Right ventricle myocardium inferior (tissue), 1 donor: ENCODE measurements around the gene NLGN1. TPM values are rescaled to one million over a fixed set of nuclear protein-coding genes. Genes with fewer than 3 reads are reported as not detected.
"Not testable (repeated sequence)": the region's sequence is repeated elsewhere in the genome, so short reads cannot be mapped to it uniquely, and the experiment has no call there.

ENCODE experiments used
- ATAC-seq: fragments of 200-7000 bp; cut with Tn5 transposase; one replicate; pipeline ENCODE4 v1.9.1; 2020; ENCODE audit warnings: mild to moderate bottlenecking, moderate library complexity
- DNase-seq: peaks from one replicate; pipeline ENCODE4 v3.0.0; 2021; ENCODE audit errors: missing footprints
- intact Hi-C: fragments of 100-400 bp; cut with DNase I; formaldehyde crosslinking; loops from one replicate; pipeline ENCODE4 v1.11.0; 2022
- total RNA-seq: library from RNA; stranded (reverse); fragmentation: NEBNext Ultra II Directional; extraction: Animal tissue kit (Norgen Biotek cat#: 25700); gene quantifications from one replicate; pipeline ENCODE4 v1.2.1, GENCODE V29; 2021
- donor health status: DM: no; HTN: yes; CAD: no; lungs with severe emphysema.

Gene NLGN1
- total RNA-seq, 1 donor from 2014 or later: 8.0 TPM

- intact Hi-C loops: loop anchor here (2.0 kb wide), 1 partner anchor 141 kb away; no protein-coding TSS in a partner anchor
- ATAC-seq: peak; percentile 73
- no peak for DNase-seq
These were observed 13.9 kb downstream of the NLGN1 start for GRCh38 chr3:173411375-173411973.

GRCh38 chr3:173416070-173416469 is 18.5 kb downstream of the NLGN1 start:
- no peak for ATAC-seq
- intact Hi-C loops: no loop called here
- no peak for DNase-seq

GRCh38 chr3:173429076-173429475 is 31.5 kb downstream of the NLGN1 start:
- intact Hi-C loops: no loop called here
- ATAC-seq (no peak), DNase-seq (no peak)

- DNase-seq (no peak), ATAC-seq (no peak)
- intact Hi-C loops: no loop called here
These were observed 32.0 kb downstream of the NLGN1 start for GRCh38 chr3:173429527-173429926.

- ATAC-seq (no peak), DNase-seq (no peak)
- intact Hi-C loops: no loop called here
These were observed 33.0 kb downstream of the NLGN1 start for GRCh38 chr3:173430576-173430975.

DNA sequence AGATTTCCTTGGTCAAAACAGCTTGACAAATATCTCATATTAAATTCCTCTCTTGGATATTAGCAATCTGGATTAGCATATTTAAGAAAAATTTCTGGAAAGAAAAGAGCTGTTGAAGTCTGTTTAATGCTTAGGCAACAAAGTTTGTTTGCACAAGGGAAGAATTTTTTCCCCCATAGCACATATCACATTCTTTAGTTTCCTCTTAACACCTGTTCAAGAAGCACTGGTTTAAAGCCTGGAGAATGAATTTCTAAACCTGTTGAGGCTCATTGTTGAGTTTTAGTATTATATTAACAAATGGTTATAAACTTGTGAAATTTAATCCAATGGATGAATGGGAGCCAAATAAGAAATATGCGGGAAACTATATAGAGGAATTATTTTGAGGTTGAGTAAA is 41.5 kb downstream of the NLGN1 start:
- intact Hi-C loops: no loop called here
- DNase-seq: no peak
- ATAC-seq: no peak

DNA sequence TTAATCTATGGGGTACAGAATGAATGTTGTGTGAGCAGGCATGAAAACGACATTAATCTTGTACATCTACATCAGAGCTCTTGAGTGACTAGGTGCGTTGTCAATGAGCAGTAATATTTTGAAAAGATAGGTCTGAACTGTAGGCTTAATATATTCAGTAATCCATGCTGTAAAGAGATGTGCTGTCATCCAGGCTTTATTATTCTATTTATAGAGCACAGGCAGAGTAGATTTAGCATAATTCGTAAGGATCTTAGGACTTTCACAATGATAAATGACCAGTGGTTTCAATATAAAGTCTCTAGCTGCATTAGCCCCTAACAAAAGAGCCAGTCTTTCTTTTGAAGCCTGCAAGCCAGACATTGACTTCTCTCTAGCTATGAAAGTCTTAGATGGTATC is 43.0 kb downstream of the NLGN1 start:
- ATAC-seq (no peak), DNase-seq (no peak)
- intact Hi-C loops: no loop called here

GRCh38 chr3:173451561-173451960 is 54.0 kb downstream of the NLGN1 start:
- DNase-seq, intact Hi-C loops, ATAC-seq: not testable (repeated sequence)

GRCh38 chr3:173463250-173463649 is 65.7 kb downstream of the NLGN1 start:
- intact Hi-C loops: no loop called here
- DNase-seq: no peak
- ATAC-seq: no peak

DNA sequence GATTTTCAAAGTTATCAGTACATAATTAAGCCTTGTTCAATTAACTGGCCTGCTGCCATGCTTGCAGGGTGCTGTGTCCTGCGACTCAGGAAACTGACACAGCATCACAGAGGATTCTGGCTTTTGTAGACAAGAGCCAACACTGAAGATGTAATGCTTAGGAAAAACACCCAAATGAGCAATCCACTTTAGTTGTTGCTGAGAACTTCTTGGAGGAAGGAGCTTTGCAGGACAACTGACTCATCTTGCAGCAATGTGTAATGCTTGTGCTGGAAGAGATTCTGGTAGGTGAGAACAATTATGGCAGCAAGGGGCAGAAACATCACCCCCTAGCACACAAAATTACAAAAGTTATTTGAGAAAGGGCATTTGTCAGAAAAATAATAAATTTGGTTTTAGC is 67.6 kb downstream of the NLGN1 start:
- DNase-seq (no peak), ATAC-seq (no peak)
- intact Hi-C loops: no loop called here

DNA sequence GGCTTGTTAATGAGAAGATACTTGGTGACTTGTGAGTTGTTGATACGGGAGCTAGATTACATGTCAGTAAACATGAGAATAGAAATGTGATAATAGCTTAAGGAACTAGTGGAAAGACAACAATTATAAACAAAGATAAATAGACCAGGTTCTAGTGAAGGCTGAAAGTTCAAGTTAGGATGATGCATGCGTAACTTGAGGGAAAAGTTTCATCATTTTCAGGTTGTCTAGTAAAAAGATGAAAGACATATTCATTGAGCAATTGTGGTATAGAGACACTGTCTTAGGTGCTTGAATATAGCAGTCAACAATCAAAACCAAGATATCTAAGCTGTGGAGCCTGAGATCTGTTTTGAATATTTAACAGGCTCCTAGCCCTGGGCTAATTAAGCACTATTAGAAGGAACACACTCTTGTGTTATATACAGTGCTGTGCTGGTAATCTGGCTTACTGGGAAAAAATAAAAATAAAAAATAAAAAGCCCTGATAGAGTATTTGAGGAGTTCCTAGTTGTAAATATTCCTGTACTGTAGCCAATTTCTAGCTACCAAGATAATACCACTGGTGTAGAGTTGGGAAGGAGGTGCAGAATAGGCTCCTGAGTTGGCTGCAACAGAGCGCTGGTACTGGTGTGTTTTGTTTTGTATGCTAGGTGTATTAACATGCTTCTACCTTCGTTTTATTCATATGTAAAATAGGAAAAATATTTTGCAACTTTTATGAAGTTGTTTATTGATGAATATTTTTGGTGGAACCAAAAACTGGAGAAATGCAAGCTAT is 68.5 kb downstream of the NLGN1 start:
- intact Hi-C loops: no loop called here
- DNase-seq: no peak
- no peak for ATAC-seq

GRCh38 chr3:173467501-173467900 is 70.0 kb downstream of the NLGN1 start:
- ATAC-seq (no peak), DNase-seq (no peak)
- intact Hi-C loops: no loop called here

- DNase-seq: no peak
- intact Hi-C loops: no loop called here
- ATAC-seq: no peak
These were observed 75.7 kb downstream of the NLGN1 start for GRCh38 chr3:173473237-173473636.

GRCh38 chr3:173479301-173479700 is 81.8 kb downstream of the NLGN1 start:
- ATAC-seq: no peak

DNA sequence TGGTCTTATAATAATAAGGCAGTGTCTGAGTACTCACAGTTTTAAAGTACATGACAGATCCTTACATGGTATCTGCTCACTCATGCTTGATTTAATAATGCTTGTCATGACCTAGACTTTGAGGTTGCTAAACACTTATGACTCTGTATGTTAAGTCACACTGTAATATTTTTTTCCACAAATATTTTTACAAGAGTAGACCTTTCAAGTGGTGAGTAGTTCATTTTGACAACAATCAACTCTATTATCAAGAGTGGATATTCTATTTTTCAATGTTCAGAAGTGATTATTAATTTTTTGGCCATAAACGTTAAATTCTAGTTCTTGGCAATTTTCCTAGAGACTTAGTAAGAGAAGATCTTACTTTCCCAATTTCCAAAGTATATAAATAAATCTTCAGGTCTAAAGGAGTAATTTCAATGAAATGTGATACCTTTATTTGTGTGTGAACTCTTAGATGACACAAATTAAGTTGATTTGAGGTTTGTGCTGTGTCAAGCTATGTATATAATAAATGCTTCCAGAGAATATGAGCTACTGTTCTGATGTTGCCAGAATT is 104.5 kb downstream of the NLGN1 start:
- intact Hi-C loops: no loop called here
- ATAC-seq: no peak
- DNase-seq: no peak

More at GRCh38 chr3:173479301-173479700, 81.8 kb downstream of the NLGN1 start:
- no peak for DNase-seq
- intact Hi-C loops: no loop called here

DNA sequence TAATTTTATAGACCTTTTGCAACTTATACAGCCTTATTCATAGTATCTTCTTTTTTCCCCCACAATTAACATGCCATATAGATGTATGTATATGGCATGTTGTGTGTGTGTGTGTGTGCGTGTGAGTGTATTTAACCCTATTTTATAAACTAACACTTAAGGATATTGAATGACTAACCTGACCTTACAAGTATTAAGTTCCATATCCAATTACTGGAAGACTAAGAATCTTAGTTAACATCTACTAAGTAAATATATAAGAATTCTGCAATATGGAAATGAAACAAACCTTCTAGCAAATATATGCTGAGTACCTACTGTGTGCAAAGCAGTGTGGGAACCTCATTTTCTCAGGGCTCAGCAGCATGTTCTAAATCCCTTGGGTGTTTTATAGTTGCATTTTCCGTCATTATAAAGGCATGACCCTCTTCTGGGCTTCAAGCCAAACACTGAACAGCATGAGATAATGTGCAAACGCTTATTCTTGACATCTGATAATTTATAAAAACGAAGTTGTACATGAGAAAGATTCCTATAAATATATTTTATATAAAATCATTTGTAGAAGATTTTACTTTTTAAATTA is 105.5 kb downstream of the NLGN1 start:
- DNase-seq: no peak

DNA sequence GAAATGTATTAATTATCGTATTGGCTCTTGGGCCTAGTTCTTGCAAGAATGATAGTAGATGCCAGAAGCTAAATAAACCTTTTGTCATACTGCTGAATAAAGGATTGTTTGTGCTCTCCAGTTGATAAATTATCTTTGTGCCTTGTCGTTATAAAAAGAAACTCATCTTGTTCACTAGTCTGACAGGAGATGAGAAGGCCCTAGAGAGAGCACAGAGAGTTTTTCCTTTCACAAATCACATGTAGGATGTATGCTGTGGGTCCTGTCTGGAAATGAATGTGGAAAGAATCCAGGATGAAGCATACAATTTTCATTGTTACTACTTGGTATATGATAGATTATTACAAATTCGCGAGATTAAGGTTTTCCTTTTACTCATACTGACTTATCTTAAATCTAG is 113.0 kb downstream of the NLGN1 start:
- no peak for ATAC-seq
- intact Hi-C loops: no loop called here
- no peak for DNase-seq

More for the DNA sequence above, 105.5 kb downstream of the NLGN1 start:
- ATAC-seq: no peak
- intact Hi-C loops: no loop called here

GRCh38 chr3:173513123-173513522 is 115.6 kb downstream of the NLGN1 start:
- ATAC-seq (no peak), DNase-seq (no peak)
- intact Hi-C loops: no loop called here

DNA sequence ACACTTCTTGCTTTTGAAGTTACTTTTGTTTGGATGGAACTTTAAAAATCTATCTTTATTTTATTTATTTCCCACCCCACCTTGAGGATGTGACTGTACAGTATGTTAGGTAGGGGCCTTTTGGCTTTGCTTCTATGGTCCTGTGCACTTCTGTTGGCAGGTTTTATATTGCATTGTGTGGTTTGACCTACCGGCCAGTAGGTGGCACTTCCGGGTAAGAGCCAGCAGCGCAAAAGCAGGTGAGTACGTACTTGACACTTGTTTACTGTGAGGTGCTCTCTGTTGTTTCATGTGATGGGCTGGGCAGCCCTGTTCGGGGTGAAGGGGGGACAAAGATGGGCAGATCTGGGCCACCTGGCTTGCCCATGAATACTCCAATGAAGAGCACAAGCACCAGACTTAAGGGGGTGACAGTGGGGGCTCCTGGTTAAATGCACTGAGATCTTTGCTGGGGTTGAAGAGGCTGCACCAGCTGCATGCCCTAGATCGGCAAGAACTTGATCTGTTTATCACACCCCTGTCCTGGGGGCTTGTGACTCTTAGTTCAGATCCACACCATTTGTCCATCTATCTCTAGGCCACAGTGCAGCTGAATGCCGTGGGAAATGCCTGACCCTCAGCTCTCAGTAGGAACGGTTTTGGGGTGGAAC is 131.6 kb downstream of the NLGN1 start:
- no peak for ATAC-seq
- intact Hi-C loops: no loop called here

More for the DNA sequence above, 131.6 kb downstream of the NLGN1 start:
- DNase-seq: no peak
